Endothelial cell of umbilical vein (primary cell): ENCODE measurements around the gene CHRNE. TPM values are rescaled to one million over a fixed set of nuclear protein-coding genes. Genes with fewer than 3 reads are reported as not detected.
A peak's percentile ranks its signal among the peaks of the same experiment; 100 is the strongest.

Experiments used
- BruUV-seq: library from RNA; stranded (reverse); fragments of 400-500 nt; replicated peaks from 2 replicates; lab custom pipeline; 2021; lab: Mats Ljungman, UMichigan
- CTCF ChIA-PET: fragments of 300-600, 350-600 bp; sonication (Branson Sonifier 250); formaldehyde crosslinking; loops from one replicate; lab custom pipeline; 2021; ENCODE audit warnings: antibody characterized with exemption, inconsistent platforms; lab: Charles Lee
- POLR2A ChIA-PET: fragments of 300-600, 350-600 bp; sonication (Branson Sonifier 250); formaldehyde crosslinking; loops from one replicate; lab custom pipeline; 2021; ENCODE audit warnings: antibody characterized with exemption, inconsistent platforms; lab: Charles Lee
- DNase-seq: peaks from one replicate; pipeline ENCODE4 v3.0.0-alpha.2; 2011; ENCODE audit warnings: low read depth, low spot score
- FAIRE-seq: peaks from 2 replicates; lab custom pipeline; 2011; peaks lifted over from hg19 to GRCh38; lab: Jason Lieb, UNC
- H2AFZ ChIP-seq: 2 replicates; pipeline ENCODE4 v1.6.0; 2012; ENCODE audit warnings: low read depth, low read length, control low read depth, inconsistent platforms
- H3K27ac ChIP-seq: 2 replicates; pipeline ENCODE4 v1.5.1; 2011; ENCODE audit warnings: low read depth, mild to moderate bottlenecking, control low read depth, low read length, moderate library complexity; ENCODE audit not compliant: insufficient read depth
- H3K27me3 ChIP-seq, 2 experiments: 2 replicates each; pipeline versions ENCODE4 v1.6.0 to v1.6.1; 2011; ENCODE audit warnings: low read length in 2 of 2, mixed read lengths in 1 of 2; ENCODE audit not compliant: control insufficient read depth in 2 of 2, insufficient read depth in 2 of 2
- H3K36me3 ChIP-seq, 2 experiments: 2 replicates in 1 of 2; 3 replicates in 1 of 2; pipeline ENCODE4 v1.5.1; 2011; ENCODE audit warnings: low read length in 2 of 2, mild to moderate bottlenecking in 1 of 2, moderate library complexity in 1 of 2; ENCODE audit not compliant: control insufficient read depth in 2 of 2, insufficient read depth in 2 of 2; ENCODE audit errors: extremely low read depth in 1 of 2
- H3K4me1 ChIP-seq: 3 replicates; pipeline ENCODE4 v1.5.1; 2011; ENCODE audit warnings: mild to moderate bottlenecking, low read length; ENCODE audit not compliant: control insufficient read depth, insufficient read depth; ENCODE audit errors: extremely low read depth
- H3K4me2 ChIP-seq: 2 replicates; pipeline ENCODE4 v1.6.1; 2011; ENCODE audit warnings: low read length, control low read depth, mixed read lengths; ENCODE audit not compliant: insufficient read depth
- H3K4me3 ChIP-seq, 3 experiments: fragments of 200-600 bp in 1 of 3; sonication (generic), shearing (Covaris generic) in 1 of 3; replicated peaks in 1 of 3; 2 replicates each; pipeline ENCODE4 v1.5.1; 2011 to 2016; ENCODE audit warnings: control low read depth in 3 of 3, low read length in 3 of 3, mild to moderate bottlenecking in 2 of 3, inconsistent platforms in 1 of 3, low read depth in 1 of 3, moderate library complexity in 1 of 3; ENCODE audit not compliant: insufficient read depth in 1 of 3
- H3K79me2 ChIP-seq: 2 replicates; pipeline ENCODE4 v1.6.0; 2012; ENCODE audit warnings: low read length, inconsistent platforms; ENCODE audit not compliant: control insufficient read depth, insufficient read depth
- H3K9ac ChIP-seq: replicated peaks from 2 replicates; pipeline ENCODE3; 2011; ENCODE audit warnings: low read length, control low read depth; ENCODE audit not compliant: insufficient read depth; ENCODE audit errors: extremely low read depth
- H3K9me1 ChIP-seq: replicated peaks from 3 replicates; pipeline ENCODE4 v1.6.0; 2011; ENCODE audit warnings: mild to moderate bottlenecking, low read length; ENCODE audit not compliant: control insufficient read depth, insufficient read depth; ENCODE audit errors: extremely low read depth
- H3K9me3 ChIP-seq: replicated peaks from 2 replicates; pipeline ENCODE4 v1.5.1; 2012; ENCODE audit warnings: low read length, inconsistent platforms; ENCODE audit not compliant: control insufficient read depth, insufficient read depth
- H4K20me1 ChIP-seq: replicated peaks from 2 replicates; pipeline ENCODE3; 2011; ENCODE audit warnings: mild to moderate bottlenecking, low read length; ENCODE audit not compliant: control insufficient read depth, insufficient read depth; ENCODE audit errors: extremely low read depth
- CTCF ChIP-seq, 2 donors: IDR thresholded peaks; 1 replicate in 1 of 2; 2 replicates in 1 of 2; pipeline ENCODE4 v1.5.1; 2011; ENCODE audit warnings: low read length in 2 of 2, mild to moderate bottlenecking in 2 of 2, moderate library complexity in 2 of 2, control low read depth in 1 of 2, inconsistent platforms in 1 of 2, low read depth in 1 of 2; ENCODE audit not compliant: insufficient read depth in 1 of 2; ENCODE audit errors: extremely low read depth in 1 of 2
- EZH2 ChIP-seq: IDR thresholded peaks from 2 replicates; pipeline ENCODE4 v1.6.1; 2012; ENCODE audit warnings: borderline replicate concordance, low read depth, mild to moderate bottlenecking, moderate library complexity, low read length, inconsistent platforms; ENCODE audit not compliant: severe bottlenecking
- FOS ChIP-seq: IDR thresholded peaks from 2 replicates; pipeline ENCODE4 v1.6.1; 2011; ENCODE audit warnings: mild to moderate bottlenecking, low read length, moderate library complexity, borderline replicate concordance; ENCODE audit not compliant: insufficient read depth
- GATA2 ChIP-seq: IDR thresholded peaks from 2 replicates; pipeline ENCODE4 v1.7.0; 2011; ENCODE audit warnings: low read depth, mild to moderate bottlenecking, moderate library complexity, mixed read lengths, low read length; ENCODE audit not compliant: insufficient read length, insufficient read depth
- JUN ChIP-seq: IDR thresholded peaks from 2 replicates; pipeline ENCODE4 v1.6.1; 2011; ENCODE audit warnings: borderline replicate concordance, low read depth; ENCODE audit not compliant: insufficient read length, insufficient read depth
- MAX ChIP-seq: IDR thresholded peaks from 2 replicates; pipeline ENCODE4 v1.6.1; 2011; ENCODE audit not compliant: insufficient read depth, insufficient read length
- MYC ChIP-seq: IDR thresholded peaks from one replicate; pipeline ENCODE4 v1.6.1; 2011; ENCODE audit warnings: mild to moderate bottlenecking, low read depth, low read length
- POLR2A ChIP-seq: IDR thresholded peaks from 2 replicates; pipeline ENCODE4 v1.6.1; 2012; ENCODE audit warnings: low read depth, mild to moderate bottlenecking, control low read depth, low read length
- POLR2AphosphoS5 ChIP-seq: IDR thresholded peaks from 2 replicates; pipeline ENCODE4 v1.6.1; 2012; ENCODE audit warnings: low read depth, mild to moderate bottlenecking, control low read depth, low read length, moderate library complexity; ENCODE audit not compliant: insufficient read depth
- dilution Hi-C: fragments of 300-500 bp; cut with MboI; formaldehyde crosslinking; loops from one replicate; pipeline ENCODE4 v1.15.0; 2019; ENCODE audit warnings: low sequenced_read_pairs; ENCODE audit not compliant: extremely low pct_ligation_motif_present
- intact Hi-C: fragments of 100-400 bp; cut with micrococcal nuclease; formaldehyde crosslinking; loops from one replicate; pipeline ENCODE4 v1.10.0; 2022
- polyA plus RNA-seq, 4 experiments: library from polyadenylated mRNA; depleted of rRNA in 3 of 4; stranded (reverse) in 3 of 4; unstranded in 1 of 4; fragments of >200 nt; gene quantifications; 2 replicates each; pipeline versions ENCODE4 v1.2.1 to v1.2.3, GENCODE V29; 2011 to 2012; ENCODE audit warnings: missing spikeins in 1 of 4
- total RNA-seq: library from RNA; stranded (reverse); gene quantifications from 2 replicates; pipeline ENCODE4 v1.2.3, GENCODE V29; 2021

CHRNE gene
- total and polyA plus RNA-seq, 2 donors (not counting 3 experiments of a cell fraction or from before 2014, with no cell fraction given): 0.84 to 1.1 TPM

- no peak overlapping the region for H3K4me3 ChIP-seq
- FAIRE-seq (peak; percentile 21), DNase-seq (no peak)
- H3K36me3 ChIP-seq: peaks cover 0 to 2% of the 10 kb centered on the region in 2 experiments
- TF ChIP-seq POLR2AphosphoS5 (no peak), POLR2A (no peak), EZH2 (no peak), FOS (no peak), JUN (no peak)
- BruUV-seq: no TSS peak
- no peak overlapping the region for H2AFZ ChIP-seq
- no peaks in the 10 kb centered on the region for H4K20me1 ChIP-seq
- ChIA-PET CTCF (interaction anchor here (1.0 to 1.4 kb wide), 2 partner anchors 10 to 13 kb away, joined by 4 read pairs; no protein-coding TSS in a partner anchor), POLR2A (no interaction called here)
- no peaks in the 10 kb centered on the region for H3K9me1 ChIP-seq
- no peaks in the 10 kb centered on the region for H3K9me3 ChIP-seq
- no peak overlapping the region for H3K4me2 ChIP-seq
- H3K27ac ChIP-seq: no peak overlapping the region
- H3K27me3 ChIP-seq: no peaks in the 10 kb centered on the region
- H3K79me2 ChIP-seq: peaks cover 19% of the 10 kb centered on the region
- peaks cover 3% of the 10 kb centered on the region for H3K4me1 ChIP-seq
- dilution Hi-C loops: no loop called here
- no peak overlapping the region for H3K9ac ChIP-seq
- intact Hi-C loops: no loop called here
Measured at GRCh38 chr17:4850246-4850645, 52.7 kb downstream of the CHRNE start.

- H3K9me3 ChIP-seq: no peaks in the 10 kb centered on the region
- no peak for TF ChIP-seq MAX
- TF ChIP-seq MYC: no peak
- TF ChIP-seq CTCF (IDR thresholded peaks at IDR 0.05; ENCODE audit: extremely low read depth in 1 of 2, insufficient read depth in 1 of 2, low read depth in 1 of 2, low read length in 2 of 2): no peak
- no peak for TF ChIP-seq GATA2
- no peak for TF ChIP-seq POLR2AphosphoS5
- TF ChIP-seq JUN: no peak
- no peak for TF ChIP-seq POLR2A
- TF ChIP-seq EZH2: no peak
- TF ChIP-seq FOS: no peak
- H3K36me3 ChIP-seq: peaks cover 0 to 2% of the 10 kb centered on the region in 2 experiments
- BruUV-seq: no TSS peak
- H3K27ac ChIP-seq: no peak overlapping the region
- no peak for FAIRE-seq
- CTCF ChIA-PET: interaction anchor here (1.0 to 1.4 kb wide), 3 partner anchors 9 to 14 kb away, joined by 3 to 4 read pairs (median 3); no protein-coding TSS in a partner anchor
- no peaks in the 10 kb centered on the region for H4K20me1 ChIP-seq
- H3K4me1 ChIP-seq: peaks cover 3% of the 10 kb centered on the region
- H2AFZ ChIP-seq: no peak overlapping the region
- intact Hi-C loops: no loop called here
- H3K4me3 ChIP-seq: no peak overlapping the region
- H3K9ac ChIP-seq: no peak overlapping the region
- H3K9me1 ChIP-seq: no peaks in the 10 kb centered on the region
- POLR2A ChIA-PET: no interaction called here
- peaks cover 23% of the 10 kb centered on the region for H3K79me2 ChIP-seq
- dilution Hi-C loops: no loop called here
- DNase-seq: no peak
- H3K27me3 ChIP-seq: no peaks in the 10 kb centered on the region
- H3K4me2 ChIP-seq: no peak overlapping the region
Measured at GRCh38 chr17:4849011-4849536, 53.8 kb downstream of the CHRNE start.
